Mesangial cell (primary cell): ENCODE results near the gene CC2D1B. TPM values are rescaled to one million over a fixed set of nuclear protein-coding genes. Genes with fewer than 3 reads are reported as not detected.

Experiments
- total RNA-seq: library from RNA; depleted of rRNA; stranded (reverse); fragments of >200 nt; gene quantifications from 2 replicates; pipeline ENCODE4 v1.2.3, GENCODE V29; 2015

CC2D1B gene
- total RNA-seq: 29.3 and 34.0 TPM in 2 replicates

GRCh38 chr1:52365746-52366516, at the start of gene CC2D1B:
CC2D1B (minus strand) TSS chr1:52366205; CDS start chr1:52364620, 1,585 bp downstream.

GRCh38 chr1:52404116-52404974, 38.3 kb upstream of the CC2D1B start, which contains the start of the genes ORC1 and PRPF38A:
ORC1 (minus strand) TSS chr1:52404423; CDS start chr1:52402223, 2,200 bp downstream.
PRPF38A (plus strand) TSS chr1:52404602; CDS start chr1:52404750, 148 bp downstream.

Other genes starting within 250 kb of the CC2D1B start
- gene ZFYVE9, start 224.1 kb downstream of the CC2D1B start, total RNA-seq: 10.1 and 10.8 TPM in 2 replicates
- gene ORC1, start 38.2 kb upstream of the CC2D1B start, total RNA-seq: 1.9 and 17.1 TPM in 2 replicates
- gene PRPF38A, start 38.4 kb upstream of the CC2D1B start, total RNA-seq: 8.2 and 14.7 TPM in 2 replicates
- gene TUT4, start 186.9 kb upstream of the CC2D1B start, total RNA-seq: 14.3 and 29.9 TPM in 2 replicates
- 55.1 and 59.7 TPM in 2 replicates for gene GPX7, start 236.2 kb upstream of the CC2D1B start, total RNA-seq